BLaER1 treated with 17β-estradiol and CSF1 and Interleukin-3, amounts not matched to agents 10 nM and 100 nM (cell line): ENCODE measurements around the gene MAML2.

Experiments used
- H3K27ac ChIP-seq, 11 experiments: shearing (Covaris generic); formaldehyde crosslinking; 2 replicates each; pipeline ENCODE4 v1.8.1; 2022
- H3K27me3 ChIP-seq, 11 experiments: shearing (Covaris generic); formaldehyde crosslinking; 2 replicates each; pipeline ENCODE4 v1.8.1; 2022
- H3K36me3 ChIP-seq, 11 experiments: shearing (Covaris generic); formaldehyde crosslinking; 2 replicates each; pipeline ENCODE4 v1.8.1; 2022
- H3K4me1 ChIP-seq, 10 experiments: shearing (Covaris generic); formaldehyde crosslinking; 2 replicates each; pipeline ENCODE4 v1.8.1; 2022
- H3K4me2 ChIP-seq, 11 experiments: shearing (Covaris generic); formaldehyde crosslinking; 2 replicates each; pipeline ENCODE4 v1.8.1; 2022
- H3K4me3 ChIP-seq, 10 experiments: shearing (Covaris generic); formaldehyde crosslinking; 2 replicates each; pipeline ENCODE4 v1.8.1; 2022
- H3K9ac ChIP-seq, 11 experiments: shearing (Covaris generic); formaldehyde crosslinking; 2 replicates each; pipeline ENCODE4 v1.8.1; 2022
- H3K9me3 ChIP-seq, 11 experiments: shearing (Covaris generic); formaldehyde crosslinking; replicated peaks in 1 of 11; 2 replicates each; pipeline ENCODE4 v1.8.1; 2022
- H4K20me1 ChIP-seq, 11 experiments: shearing (Covaris generic); formaldehyde crosslinking; 2 replicates each; pipeline ENCODE4 v1.8.1; 2022
- Cebpa-rat ChIP-seq, 11 experiments: shearing (Covaris generic); IDR thresholded peaks; 2 replicates each; pipeline ENCODE4 v1.8.1; 2022

Gene MAML2

GRCh38 chr11:96107143-96107824 lies 235.7 kb downstream of the MAML2 start:
- H3K9ac ChIP-seq = no peak overlapping the region
- peaks cover 0 to 71% (median 0%) of the 10 kb centered on the region in 11 experiments; a peak in 5 of 22 replicates for H4K20me1 ChIP-seq
- no peak overlapping the region for H3K4me2 ChIP-seq
- TF ChIP-seq Cebpa-rat (IDR thresholded peaks at IDR 0.05) = no peak
- no peaks in the 10 kb centered on the region for H3K27me3 ChIP-seq
- no peak overlapping the region for H3K4me3 ChIP-seq
- no peaks in the 10 kb centered on the region for H3K9me3 ChIP-seq
- no peak overlapping the region for H3K27ac ChIP-seq
- H3K4me1 ChIP-seq = no peaks in the 10 kb centered on the region
- H3K36me3 ChIP-seq = peaks cover 0 to 59% (median 0%) of the 10 kb centered on the region in 11 experiments; a peak in 5 of 22 replicates

DNA sequence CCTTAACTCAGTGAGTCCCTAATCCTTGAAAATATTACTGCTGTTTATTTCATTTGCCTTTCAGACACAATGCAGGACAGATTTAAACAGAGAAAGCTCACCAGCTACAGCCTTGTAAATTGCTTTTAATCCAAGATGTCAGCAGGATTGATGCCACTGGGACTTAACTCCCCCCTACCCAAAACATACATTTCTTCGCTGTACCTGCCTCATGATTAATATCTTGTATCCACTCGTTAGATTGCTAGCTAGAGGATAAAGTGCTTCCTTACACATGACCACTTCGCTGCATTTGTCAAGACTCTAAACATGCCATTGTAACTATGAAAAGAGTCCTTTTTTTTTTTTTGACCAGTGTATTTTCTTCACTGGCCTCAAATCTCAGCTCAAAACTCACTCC lies 236.3 kb downstream of the MAML2 start:
- Histone ChIP-seq H3K4me1 (no peaks in the 10 kb centered on the region), H3K4me3 (no peak overlapping the region), H3K4me2 (no peak overlapping the region), H3K36me3 (peaks cover 0 to 59% (median 0%) of the 10 kb centered on the region in 11 experiments; a peak in 5 of 22 replicates), H3K27me3 (no peaks in the 10 kb centered on the region), H3K27ac (no peak overlapping the region), H3K9me3 (no peaks in the 10 kb centered on the region), H3K9ac (no peak overlapping the region), H4K20me1 (peaks cover 0 to 67% (median 0%) of the 10 kb centered on the region in 11 experiments; a peak in 5 of 22 replicates)
- no peak for TF ChIP-seq Cebpa-rat (IDR thresholded peaks at IDR 0.05)

GRCh38 chr11:96105944-96106343 lies 237.1 kb downstream of the MAML2 start:
- TF ChIP-seq Cebpa-rat (IDR thresholded peaks at IDR 0.05) = no peak
- Histone ChIP-seq H3K36me3 (peaks cover 0 to 59% (median 0%) of the 10 kb centered on the region in 11 experiments; a peak in 5 of 22 replicates), H3K4me3 (no peak overlapping the region), H3K9me3 (no peaks in the 10 kb centered on the region), H4K20me1 (peaks cover 0 to 68% (median 0%) of the 10 kb centered on the region in 11 experiments; a peak in 5 of 22 replicates), H3K9ac (no peak overlapping the region), H3K27me3 (no peaks in the 10 kb centered on the region), H3K4me2 (no peak overlapping the region), H3K4me1 (no peaks in the 10 kb centered on the region), H3K27ac (no peak overlapping the region)

- H3K27ac ChIP-seq = no peak overlapping the region
- TF ChIP-seq Cebpa-rat (IDR thresholded peaks at IDR 0.05) = no peak
- no peak overlapping the region for H3K4me2 ChIP-seq
These were observed 237.6 kb downstream of the MAML2 start for GRCh38 chr11:96105197-96105895.

DNA sequence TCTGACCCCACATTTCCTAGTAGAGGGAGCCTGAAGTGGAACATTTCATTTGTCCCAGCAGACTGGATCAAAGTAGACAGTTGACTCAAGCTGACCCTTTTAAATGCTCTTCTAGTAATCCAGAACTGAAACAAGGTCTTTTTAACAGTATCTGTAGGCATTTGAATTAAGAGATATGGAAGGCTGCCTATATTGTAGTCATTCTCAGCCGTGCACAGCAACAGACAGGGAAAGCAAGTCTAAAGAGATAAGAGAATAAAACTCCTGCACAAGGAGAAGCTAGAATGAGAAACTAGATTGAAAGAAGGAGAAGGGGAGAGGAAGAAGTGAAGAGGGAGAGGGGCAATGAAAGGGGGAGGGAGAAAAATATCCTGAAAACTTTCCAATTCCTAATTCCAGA lies 238.5 kb downstream of the MAML2 start:
- Histone ChIP-seq H3K9ac (no peak overlapping the region), H3K27me3 (no peaks in the 10 kb centered on the region), H3K9me3 (no peaks in the 10 kb centered on the region), H3K4me2 (no peak overlapping the region), H3K36me3 (peaks cover 0 to 53% (median 0%) of the 10 kb centered on the region in 11 experiments; a peak in 5 of 22 replicates), H3K4me3 (no peak overlapping the region), H4K20me1 (peaks cover 0 to 62% (median 0%) of the 10 kb centered on the region in 11 experiments; a peak in 5 of 22 replicates), H3K4me1 (peaks cover 0 to 8% (median 0%) of the 10 kb centered on the region in 10 experiments; a peak in 6 of 20 replicates), H3K27ac (no peak overlapping the region)
- TF ChIP-seq Cebpa-rat (IDR thresholded peaks at IDR 0.05) = no peak

More at GRCh38 chr11:96105197-96105895, 237.6 kb downstream of the MAML2 start:
- H3K36me3 ChIP-seq = peaks cover 0 to 58% (median 0%) of the 10 kb centered on the region in 11 experiments; a peak in 5 of 22 replicates
- no peaks in the 10 kb centered on the region for H3K9me3 ChIP-seq
- peaks cover 0 to 64% (median 0%) of the 10 kb centered on the region in 11 experiments; a peak in 5 of 22 replicates for H4K20me1 ChIP-seq
- no peaks in the 10 kb centered on the region for H3K27me3 ChIP-seq
- H3K9ac ChIP-seq = no peak overlapping the region
- no peaks in the 10 kb centered on the region for H3K4me1 ChIP-seq
- no peak overlapping the region for H3K4me3 ChIP-seq

DNA sequence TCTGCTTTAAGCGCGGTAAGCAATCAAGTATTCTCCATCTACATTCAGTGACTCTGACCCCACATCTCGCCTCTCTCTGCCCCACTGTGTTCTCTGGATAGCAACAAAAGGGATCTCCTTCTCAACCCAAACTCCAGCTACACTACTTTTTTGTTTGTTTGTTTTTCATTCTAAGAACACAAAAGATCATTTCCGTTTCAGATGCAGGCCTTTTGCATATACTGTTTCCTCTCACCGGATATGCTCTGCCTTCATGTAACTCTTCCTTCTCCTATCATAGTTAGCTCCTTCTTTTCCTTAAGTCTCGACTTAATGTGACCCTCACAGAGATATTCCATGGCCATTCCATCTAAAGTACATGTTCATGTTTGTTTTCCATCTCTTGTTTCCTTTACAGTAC lies 239.3 kb downstream of the MAML2 start:
- peaks cover 0 to 46% (median 0%) of the 10 kb centered on the region in 11 experiments; a peak in 4 of 22 replicates for H3K36me3 ChIP-seq
- no peak overlapping the region for H3K4me2 ChIP-seq
- H3K9ac ChIP-seq = no peak overlapping the region
- TF ChIP-seq Cebpa-rat (IDR thresholded peaks at IDR 0.05) = no peak
- peaks cover 0 to 16% (median 4%) of the 10 kb centered on the region in 10 experiments; a peak in 12 of 20 replicates for H3K4me1 ChIP-seq
- no peak overlapping the region for H3K27ac ChIP-seq
- no peak overlapping the region for H3K4me3 ChIP-seq
- H3K9me3 ChIP-seq = no peaks in the 10 kb centered on the region
- H3K27me3 ChIP-seq = no peaks in the 10 kb centered on the region
- peaks cover 0 to 62% (median 0%) of the 10 kb centered on the region in 11 experiments; a peak in 5 of 22 replicates for H4K20me1 ChIP-seq

- H3K4me3 ChIP-seq = no peak overlapping the region
- no peak overlapping the region for H3K9ac ChIP-seq
- no peak overlapping the region for H3K27ac ChIP-seq
- H3K9me3 ChIP-seq = no peaks in the 10 kb centered on the region
- H3K36me3 ChIP-seq = peaks cover 0 to 39% (median 0%) of the 10 kb centered on the region in 11 experiments; a peak in 4 of 22 replicates
- TF ChIP-seq Cebpa-rat (IDR thresholded peaks at IDR 0.05) = no peak
- no peak overlapping the region for H3K4me2 ChIP-seq
- peaks cover 0 to 22% (median 7%) of the 10 kb centered on the region in 10 experiments; a peak in 12 of 20 replicates for H3K4me1 ChIP-seq
- H4K20me1 ChIP-seq = peaks cover 0 to 66% (median 0%) of the 10 kb centered on the region in 11 experiments; a peak in 5 of 22 replicates
- no peaks in the 10 kb centered on the region for H3K27me3 ChIP-seq
These were observed 239.9 kb downstream of the MAML2 start for GRCh38 chr11:96103102-96103501.

DNA sequence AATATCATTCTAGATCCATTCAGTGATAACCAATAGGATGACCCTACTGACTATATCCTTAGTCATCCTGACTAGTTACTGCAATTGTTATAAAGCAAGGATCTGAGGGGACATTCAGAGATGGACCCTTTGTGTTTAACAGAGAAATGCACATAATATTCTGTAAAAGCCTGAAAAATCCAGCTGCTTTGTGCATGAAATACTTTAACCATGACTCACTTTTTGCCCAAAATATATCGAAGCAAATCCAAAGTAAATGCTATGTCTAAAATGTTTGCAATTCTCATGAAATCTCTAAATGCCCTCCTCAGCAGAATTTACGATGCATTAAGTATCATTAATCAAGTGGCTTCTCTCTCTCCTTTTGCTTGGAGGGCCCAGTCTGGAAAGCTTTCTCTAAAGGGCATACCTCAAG lies 240.3 kb downstream of the MAML2 start:
- Histone ChIP-seq H3K4me3 (no peak overlapping the region), H3K4me1 (peaks cover 0 to 26% (median 7%) of the 10 kb centered on the region in 10 experiments; a peak in 12 of 20 replicates), H3K9ac (no peak overlapping the region), H4K20me1 (peaks cover 0 to 66% (median 0%) of the 10 kb centered on the region in 11 experiments; a peak in 5 of 22 replicates), H3K4me2 (no peak overlapping the region), H3K36me3 (peaks cover 0 to 35% (median 0%) of the 10 kb centered on the region in 11 experiments; a peak in 4 of 22 replicates), H3K27me3 (no peaks in the 10 kb centered on the region), H3K27ac (no peak overlapping the region), H3K9me3 (no peaks in the 10 kb centered on the region)
- TF ChIP-seq Cebpa-rat (IDR thresholded peaks at IDR 0.05) = no peak

GRCh38 chr11:96101146-96101545 lies 241.8 kb downstream of the MAML2 start:
- no peak overlapping the region for H3K4me2 ChIP-seq
- H3K36me3 ChIP-seq = peaks cover 0 to 29% (median 0%) of the 10 kb centered on the region in 11 experiments; a peak in 2 of 22 replicates
- no peaks in the 10 kb centered on the region for H3K9me3 ChIP-seq
- no peak for TF ChIP-seq Cebpa-rat (IDR thresholded peaks at IDR 0.05)
- H4K20me1 ChIP-seq = peaks cover 0 to 67% (median 0%) of the 10 kb centered on the region in 11 experiments; a peak in 5 of 22 replicates
- H3K4me1 ChIP-seq = peaks cover 0 to 32% (median 7%) of the 10 kb centered on the region in 10 experiments; a peak in 12 of 20 replicates
- H3K9ac ChIP-seq = no peak overlapping the region
- H3K27ac ChIP-seq = no peak overlapping the region
- no peak overlapping the region for H3K4me3 ChIP-seq
- no peaks in the 10 kb centered on the region for H3K27me3 ChIP-seq
